NCI-H82 treated with DMSO at 0.1 percent for 48 hours (cell line): ENCODE measurements around the gene MINDY1.

Experiments
- DNase-seq: peaks from one replicate; lab custom pipeline; 2025; ENCODE audit not compliant: unreplicated experiment; lab: John Stamatoyannopoulos, UW

Gene MINDY1, protein sequence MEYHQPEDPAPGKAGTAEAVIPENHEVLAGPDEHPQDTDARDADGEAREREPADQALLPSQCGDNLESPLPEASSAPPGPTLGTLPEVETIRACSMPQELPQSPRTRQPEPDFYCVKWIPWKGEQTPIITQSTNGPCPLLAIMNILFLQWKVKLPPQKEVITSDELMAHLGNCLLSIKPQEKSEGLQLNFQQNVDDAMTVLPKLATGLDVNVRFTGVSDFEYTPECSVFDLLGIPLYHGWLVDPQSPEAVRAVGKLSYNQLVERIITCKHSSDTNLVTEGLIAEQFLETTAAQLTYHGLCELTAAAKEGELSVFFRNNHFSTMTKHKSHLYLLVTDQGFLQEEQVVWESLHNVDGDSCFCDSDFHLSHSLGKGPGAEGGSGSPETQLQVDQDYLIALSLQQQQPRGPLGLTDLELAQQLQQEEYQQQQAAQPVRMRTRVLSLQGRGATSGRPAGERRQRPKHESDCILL

DNA sequence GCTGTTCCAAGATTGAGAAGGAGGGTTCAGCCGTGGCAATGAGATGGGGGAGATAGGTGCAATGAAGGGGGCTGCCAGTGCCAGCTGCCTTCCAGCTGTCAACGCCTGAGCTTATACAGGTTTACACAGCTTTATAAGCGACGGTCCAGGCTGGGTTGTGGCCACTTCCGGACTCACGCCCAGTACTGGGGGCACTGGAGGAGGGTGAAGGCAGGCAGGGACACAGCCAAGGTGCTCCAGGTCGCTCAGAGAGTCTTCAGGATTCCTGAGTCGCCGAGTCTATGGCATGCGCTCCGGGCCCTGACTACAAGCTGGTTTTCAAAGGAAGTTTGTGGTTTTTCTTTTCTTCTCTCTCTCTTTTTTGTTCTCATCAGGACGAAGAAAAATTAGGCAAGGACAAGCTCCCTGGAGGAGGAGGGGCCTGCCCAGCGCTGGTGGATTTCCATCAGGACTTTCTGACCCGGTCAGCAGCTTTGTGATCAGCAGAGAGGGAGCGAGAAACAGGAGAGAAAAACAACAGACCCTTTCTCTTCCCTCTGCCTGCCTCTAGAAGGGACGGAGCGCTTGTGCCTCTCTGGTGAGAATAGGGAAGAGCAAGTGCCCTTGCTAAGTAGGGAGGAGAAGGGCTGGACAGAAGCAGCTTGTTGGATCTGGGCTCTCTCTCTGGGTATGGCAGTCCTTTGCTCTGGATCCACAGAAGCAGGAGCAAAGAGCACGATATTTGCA, at the start of gene MINDY1:
MINDY1 (minus strand) TSS at position 576 of the 726 bp plus-strand sequence. CDS start 4,285 bp downstream, outside the sequence.
- peak; percentile 83 for DNase-seq

DNA sequence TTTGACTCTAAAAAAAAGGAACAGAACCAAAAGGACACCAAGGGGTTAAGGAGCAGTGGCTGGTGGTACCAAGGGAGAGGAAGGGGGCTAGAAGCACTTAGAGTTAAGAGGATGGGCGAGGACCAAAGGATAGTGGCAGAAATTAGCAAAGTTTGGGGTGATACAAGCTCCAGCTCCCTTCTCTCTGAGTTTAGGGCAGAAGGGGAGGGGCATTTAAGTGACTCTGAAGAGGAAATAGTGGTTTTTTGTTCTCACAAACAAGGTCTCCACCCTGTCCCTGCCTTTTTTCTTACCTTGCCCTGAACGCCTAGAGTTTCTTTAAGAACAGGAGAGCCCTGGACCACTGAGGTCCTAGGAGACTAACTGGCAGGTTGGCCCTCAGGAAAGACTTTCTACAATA, 49.4 kb upstream of the MINDY1 start:
- DNase-seq, result no peak

DNA sequence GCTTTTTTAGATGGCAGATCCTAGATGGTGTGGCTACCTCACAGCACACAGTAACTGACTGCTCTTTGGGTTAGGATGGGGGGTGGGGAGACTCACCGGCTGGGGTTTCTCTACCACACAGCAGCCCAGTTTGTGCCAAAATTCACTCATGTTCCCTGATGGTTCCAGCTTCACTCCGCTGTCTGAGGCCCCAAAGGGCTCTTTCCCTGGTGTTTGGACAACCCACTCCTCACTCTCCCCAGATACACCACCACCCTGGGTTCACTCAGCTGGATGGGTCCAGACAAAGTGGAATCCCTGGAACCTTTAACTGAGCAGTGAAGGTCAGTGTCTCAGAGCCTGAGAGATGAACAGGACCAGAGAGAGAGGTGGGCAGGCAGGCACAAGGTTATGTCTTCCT, 48.9 kb upstream of the MINDY1 start:
- DNase-seq, result no peak

DNA sequence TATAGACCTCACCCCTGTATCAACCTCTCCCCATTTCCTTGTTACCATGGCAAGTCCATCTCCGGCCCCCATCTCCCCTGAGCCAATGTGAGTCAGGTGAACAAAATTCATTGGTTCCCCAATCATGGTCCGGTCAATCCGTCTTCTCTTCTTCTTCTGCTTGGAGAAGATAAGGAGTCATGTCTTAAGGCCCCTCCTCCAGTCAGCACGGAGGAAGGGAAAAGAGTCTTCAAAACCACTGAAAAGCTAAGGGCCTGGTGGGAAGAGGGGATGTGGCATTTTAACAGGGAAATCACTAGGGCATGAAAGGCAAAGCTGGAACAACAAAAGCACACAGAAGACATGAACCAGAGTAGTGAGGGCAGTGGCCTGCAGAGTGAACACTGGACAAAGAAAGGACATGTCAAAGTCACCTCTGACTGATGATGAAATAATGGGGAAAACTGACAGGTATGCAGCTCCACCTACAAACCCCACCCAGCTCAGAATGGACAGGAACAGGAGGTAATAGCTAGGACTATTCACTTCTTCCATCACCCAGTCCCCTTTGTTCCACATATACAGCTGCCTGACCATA, 48.4 kb upstream of the MINDY1 start:
- no peak for DNase-seq

DNA sequence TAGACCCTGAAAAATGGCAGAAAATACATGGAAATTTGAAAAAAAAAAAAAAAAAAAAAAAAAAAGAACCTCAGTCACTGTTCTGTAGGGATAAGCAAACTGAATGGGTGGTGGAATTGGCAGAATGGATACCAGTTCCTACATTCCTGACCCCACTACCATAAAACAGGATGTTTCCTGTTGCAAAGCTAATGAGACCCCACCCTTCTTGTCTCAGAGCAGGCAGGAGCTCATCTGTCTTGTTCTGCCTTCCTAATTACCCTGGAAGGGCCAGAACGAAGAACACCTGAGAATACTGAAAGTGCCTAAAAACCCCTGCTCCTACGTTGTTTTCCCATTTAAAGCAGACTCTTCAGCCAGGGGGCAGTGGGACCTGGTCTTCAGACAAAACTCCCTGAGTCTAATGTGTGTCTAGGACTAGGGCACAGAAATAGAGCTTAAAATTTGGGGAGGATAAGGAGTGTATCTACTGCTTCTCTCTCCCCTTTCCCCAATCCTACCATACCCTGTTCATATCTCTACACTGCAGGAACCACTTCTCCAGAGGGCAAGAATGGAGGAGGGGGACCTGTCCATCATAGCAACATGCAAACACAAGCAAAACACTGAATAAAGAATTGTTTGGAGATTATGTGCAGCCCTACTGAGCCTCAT, 44.8 kb upstream of the MINDY1 start:
- no peak for DNase-seq

DNA sequence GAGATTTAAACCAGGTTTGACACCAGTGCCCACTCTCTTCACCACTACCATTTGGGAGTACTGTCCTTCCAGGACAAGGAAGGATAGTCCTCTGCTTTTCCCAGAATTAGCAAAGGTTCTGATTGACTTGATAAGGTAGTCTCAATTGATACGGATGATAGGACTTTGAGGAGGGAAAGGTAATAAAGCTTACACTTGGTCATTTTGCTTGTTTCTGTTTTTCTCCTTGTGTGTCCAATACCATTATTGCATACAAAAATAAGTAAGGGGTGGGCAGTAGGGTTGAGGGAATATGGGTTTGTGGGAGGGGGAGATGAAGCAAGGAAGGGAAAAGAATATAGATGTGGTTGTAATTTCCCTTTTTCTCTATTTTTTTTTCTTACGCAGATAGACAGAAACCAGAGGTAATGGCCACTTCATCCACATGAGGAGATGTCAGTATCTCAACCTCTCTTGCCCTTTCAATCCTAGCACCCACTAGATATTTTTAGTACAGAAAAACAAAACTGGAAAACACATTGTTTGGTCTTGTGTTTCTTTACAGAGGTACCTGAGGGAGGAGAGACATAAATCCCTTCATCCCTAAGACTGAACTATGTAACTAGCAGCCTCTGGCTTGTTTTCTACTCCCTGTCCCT, 43.5 kb upstream of the MINDY1 start:
- no peak for DNase-seq

DNA sequence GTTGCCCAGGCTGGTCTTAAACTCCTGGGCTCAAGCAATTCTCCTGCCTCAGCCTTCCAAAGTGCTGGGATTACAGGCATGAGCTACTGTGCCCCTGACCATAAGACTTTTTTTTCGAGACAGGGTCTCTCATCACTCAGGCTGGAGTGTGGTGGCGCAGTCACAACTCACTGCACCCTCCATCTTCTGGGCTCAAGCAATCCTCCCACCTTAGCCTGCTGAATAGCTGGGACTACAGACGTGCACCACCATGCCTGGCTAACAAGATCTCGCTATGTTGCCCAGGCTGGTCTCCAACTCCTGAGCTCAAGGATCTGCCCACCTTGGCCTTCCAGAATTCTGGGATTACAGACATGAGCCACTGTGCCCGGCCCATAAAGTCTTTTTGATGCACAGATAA, 42.8 kb upstream of the MINDY1 start:
- DNase-seq, result no peak

DNA sequence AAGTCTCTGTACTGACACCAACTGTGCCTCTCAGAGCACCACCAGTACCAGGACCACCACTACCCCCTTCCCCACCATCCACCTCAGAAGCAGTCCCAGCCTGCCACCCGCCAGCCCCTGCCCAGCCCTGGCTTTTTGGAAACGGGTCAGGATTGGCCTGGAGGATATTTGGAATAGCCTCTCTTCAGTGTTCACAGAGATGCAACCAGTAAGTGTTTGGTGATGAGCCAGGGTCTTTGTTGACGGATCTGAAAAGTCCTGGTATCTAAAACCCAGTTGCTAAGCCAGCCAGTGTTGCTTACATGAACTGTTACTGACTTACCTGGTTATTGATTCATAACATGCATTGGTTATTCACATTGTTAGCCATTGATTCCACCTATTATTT, 41.9 kb upstream of the MINDY1 start:
- DNase-seq, result no peak

DNA sequence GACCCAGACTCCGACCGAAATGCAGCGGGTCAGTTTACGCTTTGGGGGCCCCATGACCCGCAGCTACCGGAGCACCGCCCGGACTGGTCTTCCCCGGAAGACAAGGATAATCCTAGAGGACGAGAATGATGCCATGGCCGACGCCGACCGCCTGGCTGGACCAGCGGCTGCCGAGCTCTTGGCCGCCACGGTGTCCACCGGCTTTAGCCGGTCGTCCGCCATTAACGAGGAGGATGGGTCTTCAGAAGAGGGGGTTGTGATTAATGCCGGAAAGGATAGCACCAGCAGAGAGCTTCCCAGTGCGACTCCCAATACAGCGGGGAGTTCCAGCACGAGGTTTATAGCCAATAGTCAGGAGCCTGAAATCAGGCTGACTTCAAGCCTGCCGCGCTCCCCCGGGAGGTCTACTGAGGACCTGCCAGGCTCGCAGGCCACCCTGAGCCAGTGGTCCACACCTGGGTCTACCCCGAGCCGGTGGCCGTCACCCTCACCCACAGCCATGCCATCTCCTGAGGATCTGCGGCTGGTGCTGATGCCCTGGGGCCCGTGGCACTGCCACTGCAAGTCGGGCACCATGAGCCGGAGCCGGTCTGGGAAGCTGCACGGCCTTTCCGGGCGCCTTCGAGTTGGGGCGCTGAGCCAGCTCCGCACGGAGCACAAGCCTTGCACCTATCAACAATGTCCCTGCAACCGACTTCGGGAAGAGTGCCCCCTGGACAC, 41.4 kb upstream of the MINDY1 start:
- peak; percentile 46 for DNase-seq

DNA sequence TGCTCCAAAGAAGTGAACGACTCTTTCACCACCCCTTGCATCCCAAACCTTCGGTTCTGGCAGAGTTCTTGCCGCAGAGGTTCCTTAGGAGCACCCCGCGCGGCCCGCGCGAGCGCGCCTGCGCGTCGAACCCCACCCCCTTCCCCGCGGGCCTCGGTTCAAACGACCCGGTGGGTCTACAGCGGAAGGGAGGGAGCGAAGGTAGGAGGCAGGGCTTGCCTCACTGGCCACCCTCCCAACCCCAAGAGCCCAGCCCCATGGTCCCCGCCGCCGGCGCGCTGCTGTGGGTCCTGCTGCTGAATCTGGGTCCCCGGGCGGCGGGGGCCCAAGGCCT, 40.9 kb upstream of the MINDY1 start, which contains the start of gene C1orf56:
C1orf56 (plus strand) TSS at position 161 of the 334 bp plus-strand sequence; CDS start at position 258, 97 bp downstream.
- DNase-seq, result peak; percentile 59

DNA sequence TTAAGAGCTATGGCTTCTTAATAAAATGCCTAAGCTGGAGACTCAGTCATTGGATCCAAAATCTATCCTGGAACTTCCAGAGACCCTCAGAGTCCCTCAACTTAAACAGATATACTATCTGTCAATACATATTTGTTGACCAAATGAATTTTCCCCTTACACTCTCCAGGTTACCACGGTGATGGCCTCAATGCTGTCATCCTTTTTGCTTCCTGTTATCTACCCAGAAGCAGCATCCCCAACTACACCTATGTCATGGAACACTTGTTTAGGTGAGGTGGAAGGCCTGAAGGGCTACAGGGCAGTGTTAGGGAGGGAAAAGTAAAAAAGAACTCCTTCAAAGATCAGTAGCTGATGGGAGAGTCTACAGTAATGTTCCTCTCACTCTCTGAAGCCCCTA, 36.5 kb upstream of the MINDY1 start:
- DNase-seq, result no peak

DNA sequence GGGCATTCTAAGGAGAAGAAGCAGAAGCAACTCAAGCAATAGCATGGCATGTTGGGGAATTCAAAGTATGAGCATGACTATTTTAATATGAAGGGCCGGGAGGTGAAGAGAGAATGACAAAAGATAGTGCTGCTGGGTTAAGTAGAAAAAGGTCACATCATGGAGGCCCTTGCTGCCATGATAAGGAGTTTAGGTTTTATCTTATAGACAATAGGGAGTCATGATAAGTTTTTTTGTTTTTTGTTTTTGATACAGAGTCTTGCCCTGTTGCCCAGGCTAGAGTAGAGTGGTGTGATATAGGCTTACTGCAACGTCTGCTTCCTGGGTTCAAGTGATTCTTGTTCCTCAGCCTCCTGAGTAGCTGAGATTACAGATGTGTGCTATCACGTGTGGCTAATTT, 32.8 kb upstream of the MINDY1 start:
- no peak for DNase-seq

DNA sequence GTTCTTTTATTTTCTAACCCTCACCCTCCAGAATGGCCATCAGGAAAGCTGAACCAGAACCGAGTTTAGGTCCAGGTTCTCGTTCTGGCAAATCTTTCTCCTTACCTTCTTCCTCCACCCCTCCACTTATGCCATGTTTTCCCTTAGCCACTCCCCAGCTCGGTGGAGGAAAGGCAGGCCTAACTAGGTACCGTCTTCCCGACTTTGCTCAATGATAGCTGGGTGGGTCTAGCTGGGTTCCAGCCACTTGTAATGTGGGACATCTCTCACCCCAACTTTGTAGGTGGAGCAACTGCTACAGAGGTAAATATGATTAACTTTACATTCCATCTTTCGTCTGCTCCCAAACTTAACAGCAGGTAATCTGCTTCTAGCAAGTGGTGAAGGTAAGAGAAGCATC, 30.3 kb upstream of the MINDY1 start:
- no peak for DNase-seq

DNA sequence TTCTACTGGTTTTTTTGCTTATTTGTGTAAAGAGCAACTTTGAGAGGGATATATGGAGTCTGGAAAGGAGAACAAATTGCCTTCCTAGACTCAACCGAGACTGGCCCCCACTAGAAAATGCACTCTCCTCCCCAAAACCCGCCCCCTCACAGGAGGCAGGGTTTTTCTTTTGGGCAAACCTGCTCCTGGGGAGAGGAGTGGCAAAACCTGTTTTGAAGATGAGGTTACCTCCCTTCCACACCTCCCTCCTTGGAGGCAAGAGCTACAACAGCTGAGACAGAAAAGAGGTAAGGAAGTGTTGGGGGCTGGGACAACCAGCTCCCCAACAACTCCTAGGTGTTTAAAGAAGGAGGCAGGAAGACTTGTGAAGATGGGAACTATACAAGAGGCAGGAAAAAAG, 29.7 kb upstream of the MINDY1 start, which contains the start of gene BNIPL:
BNIPL (plus strand) TSS at position 231 of the 400 bp plus-strand sequence; CDS start at position 371, 140 bp downstream.
- no peak for DNase-seq

DNA sequence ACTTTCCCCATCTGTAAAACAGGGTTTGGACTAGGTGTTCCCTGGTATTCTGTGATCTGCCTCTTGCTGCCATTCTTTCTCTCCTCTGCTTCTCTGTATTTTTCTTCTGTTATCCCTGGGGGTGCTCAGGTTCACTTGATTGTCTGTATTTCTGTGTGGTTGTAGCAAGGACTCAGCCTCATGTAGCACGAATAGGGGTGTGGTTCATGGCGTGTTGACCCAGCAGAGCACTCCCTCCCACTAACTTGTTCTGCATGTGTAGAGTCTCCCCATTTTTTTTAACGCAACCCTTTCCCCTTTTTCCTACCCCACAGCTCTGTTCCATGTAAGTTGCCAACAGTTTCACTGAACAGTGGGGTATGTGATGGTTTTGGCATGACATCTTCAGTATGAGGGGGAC, 28.5 kb upstream of the MINDY1 start:
- DNase-seq, result no peak

DNA sequence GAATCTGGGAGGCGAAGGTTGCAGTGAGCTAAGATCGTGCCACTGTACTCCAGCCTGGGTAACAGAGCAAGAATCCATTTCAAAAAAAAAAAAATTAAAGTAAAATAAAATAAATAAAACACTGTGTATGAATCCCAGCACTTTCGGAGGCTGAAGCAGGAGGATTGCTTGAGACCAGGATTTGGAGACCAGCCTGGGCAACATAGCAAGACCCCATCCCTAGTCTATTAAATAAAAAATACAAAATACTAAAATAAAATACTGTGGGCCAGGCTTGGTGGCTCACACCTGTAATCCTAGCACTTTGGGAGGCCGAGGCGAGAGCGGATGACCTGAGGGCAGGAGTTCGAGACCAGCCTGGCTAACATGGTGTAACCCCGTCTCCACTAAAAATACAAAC, 25.5 kb upstream of the MINDY1 start:
- no peak for DNase-seq

DNA sequence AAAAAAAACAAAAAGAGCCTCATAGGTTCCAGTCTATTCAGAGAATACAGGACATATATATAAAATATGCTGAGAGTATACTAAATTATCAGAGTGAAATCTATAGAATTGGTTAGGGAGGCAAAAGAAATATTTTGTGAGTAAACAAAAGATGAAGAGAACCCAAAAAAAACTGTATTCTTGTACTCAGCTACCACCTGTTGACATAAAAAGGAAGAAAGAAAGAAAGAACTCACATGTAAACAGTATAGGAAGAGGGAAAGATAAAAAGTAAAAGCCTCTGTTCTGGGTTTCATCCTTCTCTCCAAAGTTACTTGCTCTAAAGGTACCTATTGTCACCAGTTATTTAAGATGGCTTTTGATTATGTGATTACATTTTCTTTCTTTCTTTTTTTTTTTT, 19.8 kb upstream of the MINDY1 start:
- no peak for DNase-seq

DNA sequence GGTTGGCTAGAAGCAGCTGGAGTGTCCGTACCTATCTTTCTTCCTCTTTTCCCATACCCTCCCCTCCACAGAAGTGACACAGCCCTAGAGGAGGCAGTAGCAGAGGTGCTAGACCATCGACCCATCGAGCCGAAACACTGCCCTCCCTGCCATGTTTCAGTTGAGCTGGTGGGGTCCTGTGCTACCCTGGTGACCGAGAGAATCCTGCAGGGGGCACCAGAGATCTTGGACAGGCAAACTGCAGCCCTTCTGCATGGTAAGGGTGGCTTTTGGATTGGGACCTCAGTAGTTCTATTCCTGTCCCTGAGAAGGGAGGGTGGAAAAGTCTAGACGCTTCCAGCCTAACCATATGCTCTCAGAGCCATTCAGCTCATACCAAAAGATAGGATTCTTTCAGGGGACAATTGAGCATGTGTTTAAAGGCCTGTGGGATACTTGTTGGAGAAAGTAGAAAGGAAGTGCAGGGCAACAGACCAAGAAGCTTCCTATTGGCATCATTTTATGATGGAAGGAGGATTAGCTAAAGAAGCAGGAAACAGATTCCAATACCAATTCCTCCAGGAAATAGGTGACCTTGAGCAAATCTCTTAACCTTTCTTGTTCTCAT, 17.9 kb upstream of the MINDY1 start:
- peak; percentile 31 for DNase-seq

DNA sequence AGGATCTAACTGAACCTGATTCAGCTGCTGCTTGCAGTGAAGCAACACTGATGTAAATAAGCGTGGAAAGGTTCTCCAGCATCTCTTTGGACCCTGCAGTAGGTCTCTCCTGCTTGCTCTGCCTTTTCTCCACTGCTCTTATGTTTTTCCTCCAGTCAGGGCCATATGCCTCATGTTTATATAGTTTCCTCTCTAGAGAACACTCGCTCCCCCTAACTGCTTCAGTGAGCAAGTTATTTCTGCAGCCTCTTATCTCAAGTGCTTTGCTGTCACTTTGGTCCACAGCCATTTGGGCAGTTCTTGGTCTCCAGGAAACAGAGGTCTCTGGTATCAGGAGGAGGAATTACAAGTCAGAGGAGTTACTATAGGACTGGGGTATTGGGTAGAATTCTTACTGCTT, 6.8 kb upstream of the MINDY1 start:
- DNase-seq, result no peak
